Endothelial cell of umbilical vein (primary cell): ENCODE measurements around the gene RIC8A. TPM values are rescaled to one million over a fixed set of nuclear protein-coding genes. Genes with fewer than 3 reads are reported as not detected.

Experiments used
- BruUV-seq: library from RNA; stranded (reverse); fragments of 400-500 nt; replicated peaks from 2 replicates; lab custom pipeline; 2021; lab: Mats Ljungman, UMichigan
- CTCF ChIA-PET: fragments of 300-600, 350-600 bp; sonication (Branson Sonifier 250); formaldehyde crosslinking; loops from one replicate; lab custom pipeline; 2021; ENCODE audit warnings: antibody characterized with exemption, inconsistent platforms; lab: Charles Lee
- POLR2A ChIA-PET: fragments of 300-600, 350-600 bp; sonication (Branson Sonifier 250); formaldehyde crosslinking; loops from one replicate; lab custom pipeline; 2021; ENCODE audit warnings: antibody characterized with exemption, inconsistent platforms; lab: Charles Lee
- DNase-seq: peaks from one replicate; pipeline ENCODE4 v3.0.0-alpha.2; 2011; ENCODE audit warnings: low read depth, low spot score
- FAIRE-seq: peaks from 2 replicates; lab custom pipeline; 2011; peaks lifted over from hg19 to GRCh38; lab: Jason Lieb, UNC
- H2AFZ ChIP-seq: 2 replicates; pipeline ENCODE4 v1.6.0; 2012; ENCODE audit warnings: low read depth, low read length, control low read depth, inconsistent platforms
- H3K27ac ChIP-seq: 2 replicates; pipeline ENCODE4 v1.5.1; 2011; ENCODE audit warnings: low read depth, mild to moderate bottlenecking, control low read depth, low read length, moderate library complexity; ENCODE audit not compliant: insufficient read depth
- H3K27me3 ChIP-seq, 2 experiments: 2 replicates each; pipeline versions ENCODE4 v1.6.0 to v1.6.1; 2011; ENCODE audit warnings: low read length in 2 of 2, mixed read lengths in 1 of 2; ENCODE audit not compliant: control insufficient read depth in 2 of 2, insufficient read depth in 2 of 2
- H3K36me3 ChIP-seq, 2 experiments: 2 replicates in 1 of 2; 3 replicates in 1 of 2; pipeline ENCODE4 v1.5.1; 2011; ENCODE audit warnings: low read length in 2 of 2, mild to moderate bottlenecking in 1 of 2, moderate library complexity in 1 of 2; ENCODE audit not compliant: control insufficient read depth in 2 of 2, insufficient read depth in 2 of 2; ENCODE audit errors: extremely low read depth in 1 of 2
- H3K4me1 ChIP-seq: 3 replicates; pipeline ENCODE4 v1.5.1; 2011; ENCODE audit warnings: mild to moderate bottlenecking, low read length; ENCODE audit not compliant: control insufficient read depth, insufficient read depth; ENCODE audit errors: extremely low read depth
- H3K4me2 ChIP-seq: 2 replicates; pipeline ENCODE4 v1.6.1; 2011; ENCODE audit warnings: low read length, control low read depth, mixed read lengths; ENCODE audit not compliant: insufficient read depth
- H3K4me3 ChIP-seq, 3 experiments: fragments of 200-600 bp in 1 of 3; sonication (generic), shearing (Covaris generic) in 1 of 3; replicated peaks in 1 of 3; 2 replicates each; pipeline ENCODE4 v1.5.1; 2011 to 2016; ENCODE audit warnings: control low read depth in 3 of 3, low read length in 3 of 3, mild to moderate bottlenecking in 2 of 3, inconsistent platforms in 1 of 3, low read depth in 1 of 3, moderate library complexity in 1 of 3; ENCODE audit not compliant: insufficient read depth in 1 of 3
- H3K79me2 ChIP-seq: 2 replicates; pipeline ENCODE4 v1.6.0; 2012; ENCODE audit warnings: low read length, inconsistent platforms; ENCODE audit not compliant: control insufficient read depth, insufficient read depth
- H3K9ac ChIP-seq: replicated peaks from 2 replicates; pipeline ENCODE3; 2011; ENCODE audit warnings: low read length, control low read depth; ENCODE audit not compliant: insufficient read depth; ENCODE audit errors: extremely low read depth
- H3K9me1 ChIP-seq: replicated peaks from 3 replicates; pipeline ENCODE4 v1.6.0; 2011; ENCODE audit warnings: mild to moderate bottlenecking, low read length; ENCODE audit not compliant: control insufficient read depth, insufficient read depth; ENCODE audit errors: extremely low read depth
- H3K9me3 ChIP-seq: replicated peaks from 2 replicates; pipeline ENCODE4 v1.5.1; 2012; ENCODE audit warnings: low read length, inconsistent platforms; ENCODE audit not compliant: control insufficient read depth, insufficient read depth
- H4K20me1 ChIP-seq: replicated peaks from 2 replicates; pipeline ENCODE3; 2011; ENCODE audit warnings: mild to moderate bottlenecking, low read length; ENCODE audit not compliant: control insufficient read depth, insufficient read depth; ENCODE audit errors: extremely low read depth
- CTCF ChIP-seq, 2 donors: IDR thresholded peaks; 1 replicate in 1 of 2; 2 replicates in 1 of 2; pipeline ENCODE4 v1.5.1; 2011; ENCODE audit warnings: low read length in 2 of 2, mild to moderate bottlenecking in 2 of 2, moderate library complexity in 2 of 2, control low read depth in 1 of 2, inconsistent platforms in 1 of 2, low read depth in 1 of 2; ENCODE audit not compliant: insufficient read depth in 1 of 2; ENCODE audit errors: extremely low read depth in 1 of 2
- EZH2 ChIP-seq: IDR thresholded peaks from 2 replicates; pipeline ENCODE4 v1.6.1; 2012; ENCODE audit warnings: borderline replicate concordance, low read depth, mild to moderate bottlenecking, moderate library complexity, low read length, inconsistent platforms; ENCODE audit not compliant: severe bottlenecking
- FOS ChIP-seq: IDR thresholded peaks from 2 replicates; pipeline ENCODE4 v1.6.1; 2011; ENCODE audit warnings: mild to moderate bottlenecking, low read length, moderate library complexity, borderline replicate concordance; ENCODE audit not compliant: insufficient read depth
- GATA2 ChIP-seq: IDR thresholded peaks from 2 replicates; pipeline ENCODE4 v1.7.0; 2011; ENCODE audit warnings: low read depth, mild to moderate bottlenecking, moderate library complexity, mixed read lengths, low read length; ENCODE audit not compliant: insufficient read length, insufficient read depth
- JUN ChIP-seq: IDR thresholded peaks from 2 replicates; pipeline ENCODE4 v1.6.1; 2011; ENCODE audit warnings: borderline replicate concordance, low read depth; ENCODE audit not compliant: insufficient read length, insufficient read depth
- MAX ChIP-seq: IDR thresholded peaks from 2 replicates; pipeline ENCODE4 v1.6.1; 2011; ENCODE audit not compliant: insufficient read depth, insufficient read length
- MYC ChIP-seq: IDR thresholded peaks from one replicate; pipeline ENCODE4 v1.6.1; 2011; ENCODE audit warnings: mild to moderate bottlenecking, low read depth, low read length
- POLR2A ChIP-seq: IDR thresholded peaks from 2 replicates; pipeline ENCODE4 v1.6.1; 2012; ENCODE audit warnings: low read depth, mild to moderate bottlenecking, control low read depth, low read length
- POLR2AphosphoS5 ChIP-seq: IDR thresholded peaks from 2 replicates; pipeline ENCODE4 v1.6.1; 2012; ENCODE audit warnings: low read depth, mild to moderate bottlenecking, control low read depth, low read length, moderate library complexity; ENCODE audit not compliant: insufficient read depth
- dilution Hi-C: fragments of 300-500 bp; cut with MboI; formaldehyde crosslinking; loops from one replicate; pipeline ENCODE4 v1.15.0; 2019; ENCODE audit warnings: low sequenced_read_pairs; ENCODE audit not compliant: extremely low pct_ligation_motif_present
- intact Hi-C: fragments of 100-400 bp; cut with micrococcal nuclease; formaldehyde crosslinking; loops from one replicate; pipeline ENCODE4 v1.10.0; 2022
- polyA plus RNA-seq, 4 experiments: library from polyadenylated mRNA; depleted of rRNA in 3 of 4; stranded (reverse) in 3 of 4; unstranded in 1 of 4; fragments of >200 nt; gene quantifications; 2 replicates each; pipeline versions ENCODE4 v1.2.1 to v1.2.3, GENCODE V29; 2011 to 2012; ENCODE audit warnings: missing spikeins in 1 of 4
- total RNA-seq: library from RNA; stranded (reverse); gene quantifications from 2 replicates; pipeline ENCODE4 v1.2.3, GENCODE V29; 2021

Gene RIC8A
- total and polyA plus RNA-seq, 2 donors (not counting 3 experiments of a cell fraction or from before 2014, with no cell fraction given), result 112 to 143 TPM

- Histone ChIP-seq H3K4me1 (peaks cover 20% of the 10 kb centered on the region), H3K27ac (no peak overlapping the region), H3K4me2 (no peak overlapping the region), H2AFZ (no peak overlapping the region), H4K20me1 (no peaks in the 10 kb centered on the region), H3K27me3 (no peaks in the 10 kb centered on the region), H3K9me1 (no peaks in the 10 kb centered on the region), H3K36me3 (peaks cover 4 to 22% of the 10 kb centered on the region in 2 experiments), H3K9ac (no peak overlapping the region), H3K4me3 (no peak overlapping the region), H3K9me3 (no peaks in the 10 kb centered on the region), H3K79me2 (peaks cover 38% of the 10 kb centered on the region)
- dilution Hi-C loops, result no loop called here
- BruUV-seq, result no TSS peak
- CTCF ChIA-PET, result no interaction called here
- intact Hi-C loops, result loop anchor here (5.0 kb wide), 2 partner anchors 102 to 152 kb away; partner anchors contain the start of gene IFITM2
- FAIRE-seq (no peak), DNase-seq (no peak)
- TF ChIP-seq MYC, result no peak
- no peak for TF ChIP-seq POLR2A
- TF ChIP-seq CTCF (IDR thresholded peaks at IDR 0.05; ENCODE audit: extremely low read depth in 1 of 2, insufficient read depth in 1 of 2, low read depth in 1 of 2, low read length in 2 of 2), result no peak
- TF ChIP-seq GATA2, result no peak
- TF ChIP-seq FOS, result no peak
- no peak for TF ChIP-seq POLR2AphosphoS5
- no peak for TF ChIP-seq EZH2
- TF ChIP-seq MAX, result no peak
- no peak for TF ChIP-seq JUN
- POLR2A ChIA-PET, result no interaction called here
Observed at GRCh38 chr11:205221-206001, 2.1 kb upstream of the RIC8A start.
